GM23338 (cell line): Measurements from ENCODE around the gene EIF3L.

Experiments
- CTCF ChIP-seq, 2 experiments: fragments of 200-600 bp in 1 of 2; sonication (generic) in 1 of 2; conservative IDR thresholded peaks; 2 replicates each; pipeline versions ENCODE4 v1.5.1 to v1.6.1; 2016 to 2017; ENCODE audit warnings: antibody characterized with exemption in 2 of 2, low read depth in 2 of 2, mild to moderate bottlenecking in 2 of 2, moderate library complexity in 1 of 2
- ETS1 ChIP-seq: IDR thresholded peaks from 2 replicates; pipeline ENCODE4 v1.6.1; 2016; ENCODE audit warnings: antibody characterized with exemption
- EZH2 ChIP-seq: fragments of 200-600 bp; sonication (generic); IDR thresholded peaks from one replicate; pipeline ENCODE4 v1.8.0; 2017; ENCODE audit warnings: antibody characterized with exemption, mild to moderate bottlenecking, low read depth; ENCODE audit not compliant: unreplicated experiment
- EZH2phosphoT487 ChIP-seq: fragments of 200-600 bp; sonication (generic); IDR thresholded peaks from one replicate; pipeline ENCODE4 v1.8.1; 2018; ENCODE audit warnings: antibody characterized with exemption; ENCODE audit not compliant: unreplicated experiment
- JUNB ChIP-seq: IDR thresholded peaks from one replicate; pipeline ENCODE4 v1.6.1; 2016; ENCODE audit warnings: antibody characterized with exemption; ENCODE audit not compliant: unreplicated experiment
- REST ChIP-seq: IDR thresholded peaks from one replicate; pipeline ENCODE4 v1.6.1; 2018; ENCODE audit warnings: antibody characterized with exemption; ENCODE audit not compliant: unreplicated experiment

GRCh38 chr22:37916311-37916710 lies 67.1 kb downstream of the EIF3L start:
- no peak for TF ChIP-seq CTCF (conservative IDR thresholded peaks at IDR 0.05; ENCODE audit: low read depth in 2 of 2)
- no peak for TF ChIP-seq REST
- no peak for TF ChIP-seq EZH2
- TF ChIP-seq JUNB, result no peak
- TF ChIP-seq EZH2phosphoT487, result no peak
- TF ChIP-seq ETS1, result no peak
